HG03095 (cell line): Measurements from ENCODE around the gene ERC2.
A peak's percentile ranks its signal among the peaks of the same experiment; 100 is the strongest.

Experiments used
- ATAC-seq: cut with Tn5 transposase; IDR thresholded peaks from one replicate; pipeline ENCODE4 v1.9.1; 2021; ENCODE audit warnings: moderate library complexity; ENCODE audit not compliant: unreplicated experiment

The ERC2 gene

GRCh38 chr3:55661141-55661540, 807.1 kb downstream of the ERC2 start:
- no peak for ATAC-seq

GRCh38 chr3:55660642-55661041, 807.6 kb downstream of the ERC2 start:
- ATAC-seq, result no peak

GRCh38 chr3:55659701-55660100, 808.6 kb downstream of the ERC2 start:
- ATAC-seq, result no peak

GRCh38 chr3:55658690-55659562, 809.3 kb downstream of the ERC2 start:
- no peak for ATAC-seq

- no peak for ATAC-seq
Measured at GRCh38 chr3:55658270-55658669, 810.0 kb downstream of the ERC2 start.

- ATAC-seq, result no peak
Measured at GRCh38 chr3:55655544-55655943, 812.7 kb downstream of the ERC2 start.

GRCh38 chr3:55654123-55654760, 814.0 kb downstream of the ERC2 start:
- ATAC-seq, result peak; percentile 81

GRCh38 chr3:55651011-55651410, 817.3 kb downstream of the ERC2 start:
- ATAC-seq, result no peak

GRCh38 chr3:55650011-55650410, 818.3 kb downstream of the ERC2 start:
- no peak for ATAC-seq

GRCh38 chr3:55649554-55649953, 818.7 kb downstream of the ERC2 start:
- ATAC-seq, result no peak

- ATAC-seq, result no peak
Measured at GRCh38 chr3:55648591-55649318, 819.5 kb downstream of the ERC2 start.

GRCh38 chr3:55647670-55648069, 820.6 kb downstream of the ERC2 start:
- ATAC-seq, result no peak

- ATAC-seq, result no peak
Measured at GRCh38 chr3:55647063-55647462, 821.2 kb downstream of the ERC2 start.

- no peak for ATAC-seq
Measured at GRCh38 chr3:55646121-55646520, 822.1 kb downstream of the ERC2 start.

- no peak for ATAC-seq
Measured at GRCh38 chr3:55645422-55645821, 822.8 kb downstream of the ERC2 start.

- no peak for ATAC-seq
Measured at GRCh38 chr3:55643283-55643682, 825.0 kb downstream of the ERC2 start.

- no peak for ATAC-seq
Measured at GRCh38 chr3:55641964-55642363, 826.3 kb downstream of the ERC2 start.

- ATAC-seq, result no peak
Measured at GRCh38 chr3:55639896-55640765, 828.1 kb downstream of the ERC2 start.

- ATAC-seq, result no peak
Measured at GRCh38 chr3:55639143-55639542, 829.1 kb downstream of the ERC2 start.

- ATAC-seq, result no peak
Measured at GRCh38 chr3:55637906-55638638, 830.2 kb downstream of the ERC2 start.
